Mesodermal cell (in vitro differentiated cells): Measurements from ENCODE around the gene ZMAT2. TPM values are rescaled to one million over a fixed set of nuclear protein-coding genes. Genes with fewer than 3 reads are reported as not detected.
"Not testable (repeated sequence)": the region's sequence is repeated elsewhere in the genome, so short reads cannot be mapped to it uniquely, and the experiment has no call there.

Source experiments
- H3K27ac ChIP-seq: 2 replicates; pipeline ENCODE4 v1.7.0; 2013; ENCODE audit warnings: mild to moderate bottlenecking, low read depth, low read length, moderate library complexity; ENCODE audit not compliant: severe bottlenecking
- H3K36me3 ChIP-seq: 2 replicates; pipeline ENCODE4 v1.7.1; 2013; ENCODE audit warnings: mild to moderate bottlenecking, low read length, moderate library complexity; ENCODE audit not compliant: control insufficient read depth, insufficient read depth
- H3K4me1 ChIP-seq: one replicate; pipeline ENCODE4 v1.7.1; 2013; ENCODE audit warnings: mild to moderate bottlenecking, low read length; ENCODE audit not compliant: insufficient read depth, control insufficient read depth, poor library complexity, severe bottlenecking
- H3K4me3 ChIP-seq: 2 replicates; pipeline ENCODE4 v1.7.0; 2013; ENCODE audit warnings: low read length, control low read depth, mild to moderate bottlenecking; ENCODE audit not compliant: insufficient read depth, poor library complexity, severe bottlenecking; ENCODE audit errors: extremely low read depth
- H3K9me3 ChIP-seq: 2 replicates; pipeline ENCODE4 v1.7.1; 2013; ENCODE audit warnings: mild to moderate bottlenecking, low read length, moderate library complexity; ENCODE audit not compliant: control insufficient read depth
- WGBS, 2 experiments: methylation state at CpG; one replicate each; pipeline ENCODE4 v1.1.5; 2013; ENCODE audit warnings: missing lambda C conversion rate in 2 of 2; ENCODE audit not compliant: insufficient coverage in 2 of 2; 5-methylcytosine and 5-hydroxymethylcytosine counted together
- polyA plus RNA-seq, 2 experiments: library from polyadenylated mRNA; stranded (reverse); fragments of 50-300 nt; gene quantifications; one replicate each; pipeline ENCODE4 v1.2.3, GENCODE V29; 2013

Gene ZMAT2
- polyA plus RNA-seq (2013, experiment 1 of 2): 55.8 TPM
- 57.6 TPM for polyA plus RNA-seq (2013, experiment 2 of 2)

DNA sequence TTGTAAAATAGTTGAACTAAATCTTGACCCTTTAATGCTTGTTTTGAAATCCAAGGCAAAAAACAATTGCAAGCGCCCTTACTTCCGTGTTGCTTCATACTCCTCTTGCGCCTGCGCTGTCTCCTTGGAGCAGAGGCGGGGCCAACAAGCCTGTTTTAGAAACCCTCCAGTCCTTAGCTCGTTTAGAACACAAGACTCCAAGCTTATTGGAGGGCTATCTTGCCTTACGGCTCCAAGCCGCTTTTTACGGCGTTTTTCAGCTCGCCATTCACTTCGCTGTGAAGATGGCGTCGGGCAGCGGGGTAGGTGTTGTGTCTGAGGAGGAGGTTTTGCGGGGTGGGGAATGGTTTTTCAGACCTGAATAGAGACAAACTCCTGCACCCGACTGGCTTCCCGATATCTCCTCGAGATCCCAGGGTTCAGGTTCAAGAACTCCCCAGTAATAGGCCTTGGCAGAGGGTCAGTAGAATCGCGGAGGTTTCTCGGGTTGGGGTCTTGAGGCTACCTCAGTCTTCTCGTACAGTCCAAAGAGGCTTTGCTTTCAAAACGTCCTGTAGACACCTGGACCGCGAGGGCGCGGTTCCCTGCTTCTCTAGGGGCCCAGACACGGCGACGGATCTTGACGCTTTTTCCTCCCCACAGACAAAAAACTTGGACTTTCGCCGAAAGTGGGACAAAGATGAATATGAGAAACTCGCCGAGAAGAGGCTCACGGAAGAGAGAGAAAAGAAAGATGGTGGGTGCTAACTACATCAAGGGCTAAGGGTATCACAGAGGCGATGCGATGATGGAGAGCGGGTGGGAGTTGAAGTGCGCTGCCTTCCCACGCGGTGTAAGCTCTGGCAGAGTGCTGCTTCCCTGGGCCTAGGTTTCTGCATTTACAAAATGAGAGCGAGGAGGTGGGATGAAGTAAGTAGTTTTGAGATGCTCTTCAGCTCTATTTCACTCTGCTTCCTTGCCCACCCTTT is at the start of gene ZMAT2:
TSS of gene ZMAT2 (plus strand) at position 271 of the 968 bp plus-strand sequence. CDS start at position 285, 14 bp downstream.
- Histone ChIP-seq H3K36me3 (peaks cover 89% of the 10 kb centered on the region), H3K27ac (peak within 1 kb of the TSS; percentile 59), H3K4me1 (no peaks in the 10 kb centered on the region), H3K9me3 (no peaks in the 10 kb centered on the region), H3K4me3 (peak within 1 kb of the TSS; percentile 91)
- WGBS, 2 experiments: 3 to 6% methylated on average over 21 to 28 of the region's 44 CpGs

GRCh38 chr5:140658870-140659269 is 41.4 kb upstream of the ZMAT2 start:
- H3K36me3 ChIP-seq: peaks cover 95% of the 10 kb centered on the region
- no peak overlapping the region for H3K27ac ChIP-seq
- 98 to 100% methylated on average over 9 to 16 of the region's 17 CpGs for WGBS, 2 experiments
- H3K9me3 ChIP-seq: no peaks in the 10 kb centered on the region
- H3K4me3 ChIP-seq: no peak overlapping the region
- no peaks in the 10 kb centered on the region for H3K4me1 ChIP-seq

DNA sequence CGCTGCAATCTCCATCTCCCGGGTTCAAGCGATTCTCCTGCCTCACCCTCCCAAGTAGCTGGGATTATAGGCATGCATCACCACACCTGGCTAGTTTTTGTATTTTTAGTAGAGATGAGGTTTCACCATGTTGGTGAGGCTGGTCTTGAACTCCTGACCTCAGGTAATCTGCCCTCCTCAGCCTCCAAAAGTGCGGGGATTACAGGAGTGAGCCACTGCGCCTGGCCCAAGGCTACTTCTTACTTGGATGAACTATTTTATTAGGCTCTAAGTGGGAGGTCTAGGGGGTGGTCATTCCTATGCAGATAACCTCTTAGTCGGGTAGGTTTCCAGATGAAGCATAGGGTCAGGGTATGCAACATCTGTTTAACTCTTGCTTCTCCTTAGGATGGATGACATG is 39.9 kb upstream of the ZMAT2 start:
- WGBS, 2 experiments: 100% methylated on average over 1 to 3 of the region's 6 CpGs
- not testable (repeated sequence) for H3K9me3 ChIP-seq, H3K4me3 ChIP-seq, H3K4me1 ChIP-seq, H3K27ac ChIP-seq
- peaks cover 80% of the 10 kb centered on the region for H3K36me3 ChIP-seq

GRCh38 chr5:140664030-140664358 is 36.3 kb upstream of the ZMAT2 start:
- Histone ChIP-seq H3K36me3 (peaks cover 72% of the 10 kb centered on the region), H3K9me3 (no peaks in the 10 kb centered on the region), H3K27ac (peak overlapping the region; percentile 81), H3K4me1 (no peaks in the 10 kb centered on the region), H3K4me3 (peak overlapping the region; percentile 97)
- 81 to 84% methylated on average over 18 of the region's 18 CpGs for WGBS, 2 experiments

GRCh38 chr5:140664359-140665119 is 35.7 kb upstream of the ZMAT2 start, which contains the start of gene WDR55:
WDR55 (plus strand) TSS chr5:140664904; CDS start chr5:140664913, 9 bp downstream.
- Histone ChIP-seq H3K4me1 (no peaks in the 10 kb centered on the region), H3K4me3 (peak within 1 kb of the TSS; percentile 97), H3K36me3 (peaks cover 73% of the 10 kb centered on the region), H3K27ac (peak within 1 kb of the TSS; percentile 81), H3K9me3 (no peaks in the 10 kb centered on the region)
- WGBS, 2 experiments: 1 to 2% methylated on average over 38 to 50 of the region's 54 CpGs

GRCh38 chr5:140671035-140671434 is 29.2 kb upstream of the ZMAT2 start:
- 100% methylated on average over 1 of the region's 4 CpGs; no CpG with 5 or more reads in 1 of the 2 experiments for WGBS, 2 experiments
- peaks cover 84% of the 10 kb centered on the region for H3K36me3 ChIP-seq
- H3K4me3 ChIP-seq, H3K27ac ChIP-seq, H3K4me1 ChIP-seq, H3K9me3 ChIP-seq: not testable (repeated sequence)

DNA sequence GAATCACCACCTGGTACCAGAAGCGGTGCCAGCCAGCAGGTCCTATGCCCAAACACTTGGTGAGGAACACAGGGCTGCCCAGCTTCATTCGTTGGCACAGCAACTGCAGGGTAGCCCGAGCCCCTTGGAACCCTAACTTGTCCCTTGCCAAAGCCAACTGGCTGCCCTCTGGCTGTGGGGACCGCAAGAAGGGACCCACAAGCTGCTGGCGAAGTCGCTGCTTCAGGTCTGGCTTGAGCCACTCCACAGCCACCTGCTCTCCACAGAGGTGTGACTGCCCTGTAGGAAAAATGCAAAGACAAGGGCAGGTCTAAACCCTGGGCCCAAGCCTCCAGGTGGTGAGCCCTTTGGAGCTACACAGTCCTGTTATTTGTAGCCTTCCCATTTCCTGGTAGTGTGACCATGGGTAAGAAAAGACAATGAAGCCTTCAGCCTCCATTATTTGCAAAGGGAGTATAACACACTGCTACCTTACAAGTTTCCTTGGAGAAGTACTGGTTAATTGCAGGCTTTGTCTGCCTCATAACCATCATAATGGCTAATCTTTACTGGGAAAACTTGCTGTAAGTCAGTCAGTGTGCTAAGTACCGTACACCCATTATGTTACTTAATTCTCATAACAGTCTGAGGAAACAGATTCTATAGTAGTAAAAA is 28.6 kb upstream of the ZMAT2 start:
- H3K4me1 ChIP-seq: no peaks in the 10 kb centered on the region
- 95 to 100% methylated on average over 3 of the region's 7 CpGs for WGBS, 2 experiments
- no peak overlapping the region for H3K27ac ChIP-seq
- no peak overlapping the region for H3K4me3 ChIP-seq
- H3K36me3 ChIP-seq: peaks cover 86% of the 10 kb centered on the region
- H3K9me3 ChIP-seq: no peaks in the 10 kb centered on the region

- H3K36me3 ChIP-seq: peaks cover 86% of the 10 kb centered on the region
- WGBS, 2 experiments: 96 to 98% methylated on average over 69 to 70 of the region's 70 CpGs
- H3K27ac ChIP-seq: no peak overlapping the region
- no peak overlapping the region for H3K4me3 ChIP-seq
- no peaks in the 10 kb centered on the region for H3K4me1 ChIP-seq
- no peaks in the 10 kb centered on the region for H3K9me3 ChIP-seq
Measured at GRCh38 chr5:140672455-140673186, 27.6 kb upstream of the ZMAT2 start.

DNA sequence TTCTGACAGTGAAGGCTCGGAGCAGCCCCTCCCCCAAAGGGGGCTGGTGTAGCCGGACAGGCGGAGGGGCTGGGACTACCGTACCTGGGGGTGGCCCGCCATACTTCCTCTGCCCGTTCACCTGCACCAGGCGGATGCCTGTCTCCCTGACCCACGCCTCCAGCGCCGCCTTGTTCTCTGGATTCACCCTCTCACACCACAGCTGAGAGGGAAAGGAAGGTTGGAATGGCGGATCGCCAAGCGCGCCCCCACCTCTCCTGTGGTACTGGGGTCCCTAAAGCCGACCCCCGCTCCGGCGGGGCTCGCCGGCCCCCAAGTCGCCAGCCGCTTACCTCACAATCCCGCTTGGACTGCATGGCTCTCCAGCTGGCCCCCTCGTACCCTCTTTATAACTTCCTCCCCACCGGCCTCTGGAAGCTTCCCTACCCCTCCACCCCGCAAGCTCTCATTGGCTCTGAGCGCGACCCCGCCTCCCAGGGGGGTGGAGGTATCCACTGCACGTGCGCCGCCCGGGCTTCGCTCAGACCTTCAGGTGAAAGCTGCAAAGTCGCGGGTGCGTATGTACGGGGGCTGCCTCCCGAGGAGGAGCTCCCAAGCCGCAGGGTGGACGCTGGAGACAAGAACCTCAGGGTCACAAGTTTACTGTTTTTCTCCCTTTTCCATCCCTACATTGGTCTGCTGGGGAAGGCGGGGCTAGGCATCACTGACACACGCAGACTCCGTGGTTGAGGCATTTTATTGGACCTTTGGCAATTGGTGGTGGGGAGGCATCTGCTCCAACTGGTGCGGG is 26.9 kb upstream of the ZMAT2 start, which contains the start of gene DND1:
TSS of gene DND1 (minus strand) at position 390 of the 790 bp plus-strand sequence. CDS start at position 356, 34 bp downstream.
- H3K9me3 ChIP-seq: no peaks in the 10 kb centered on the region
- no peak within 1 kb of the TSS for H3K27ac ChIP-seq
- H3K36me3 ChIP-seq: peaks cover 86% of the 10 kb centered on the region
- H3K4me1 ChIP-seq: no peaks in the 10 kb centered on the region
- WGBS, 2 experiments: 94% methylated on average over 31 to 40 of the region's 45 CpGs
- H3K4me3 ChIP-seq: no peak within 1 kb of the TSS
